ENCODE measurements around the gene TBC1D9.

Gene TBC1D9

GRCh38 chr4:140609548-140610425 is 146.4 kb downstream of the TBC1D9 start:
- peak; percentile 9 for DNase-seq

GRCh38 chr4:140607852-140608251 is 148.3 kb downstream of the TBC1D9 start:
- no peak for DNase-seq

GRCh38 chr4:140604544-140604943 is 151.6 kb downstream of the TBC1D9 start:
- no peak for DNase-seq

GRCh38 chr4:140603286-140603685 is 152.9 kb downstream of the TBC1D9 start:
- no peak for DNase-seq

GRCh38 chr4:140602714-140603113 is 153.5 kb downstream of the TBC1D9 start:
- no peak for DNase-seq

GRCh38 chr4:140600408-140600807 is 155.8 kb downstream of the TBC1D9 start:
- DNase-seq = no peak

GRCh38 chr4:140595065-140595464 is 161.1 kb downstream of the TBC1D9 start:
- DNase-seq = no peak

GRCh38 chr4:140584439-140584838 is 171.7 kb downstream of the TBC1D9 start:
- DNase-seq = no peak

- no peak for DNase-seq
These were observed 175.1 kb downstream of the TBC1D9 start for GRCh38 chr4:140581078-140581477.

GRCh38 chr4:140579278-140579677 is 176.9 kb downstream of the TBC1D9 start:
- DNase-seq = no peak

GRCh38 chr4:140575489-140575888 is 180.7 kb downstream of the TBC1D9 start:
- DNase-seq = no peak

GRCh38 chr4:140571620-140572019 is 184.6 kb downstream of the TBC1D9 start:
- no peak for DNase-seq
